Left forelimb (tissue), 1 donor: ENCODE data around the gene SYNDIG1.

Experiments used
- DNase-seq: peaks from one replicate; pipeline ENCODE4 v3.0.0-alpha.2; 2018; ENCODE audit warnings: low spot score

The SYNDIG1 gene

DNA sequence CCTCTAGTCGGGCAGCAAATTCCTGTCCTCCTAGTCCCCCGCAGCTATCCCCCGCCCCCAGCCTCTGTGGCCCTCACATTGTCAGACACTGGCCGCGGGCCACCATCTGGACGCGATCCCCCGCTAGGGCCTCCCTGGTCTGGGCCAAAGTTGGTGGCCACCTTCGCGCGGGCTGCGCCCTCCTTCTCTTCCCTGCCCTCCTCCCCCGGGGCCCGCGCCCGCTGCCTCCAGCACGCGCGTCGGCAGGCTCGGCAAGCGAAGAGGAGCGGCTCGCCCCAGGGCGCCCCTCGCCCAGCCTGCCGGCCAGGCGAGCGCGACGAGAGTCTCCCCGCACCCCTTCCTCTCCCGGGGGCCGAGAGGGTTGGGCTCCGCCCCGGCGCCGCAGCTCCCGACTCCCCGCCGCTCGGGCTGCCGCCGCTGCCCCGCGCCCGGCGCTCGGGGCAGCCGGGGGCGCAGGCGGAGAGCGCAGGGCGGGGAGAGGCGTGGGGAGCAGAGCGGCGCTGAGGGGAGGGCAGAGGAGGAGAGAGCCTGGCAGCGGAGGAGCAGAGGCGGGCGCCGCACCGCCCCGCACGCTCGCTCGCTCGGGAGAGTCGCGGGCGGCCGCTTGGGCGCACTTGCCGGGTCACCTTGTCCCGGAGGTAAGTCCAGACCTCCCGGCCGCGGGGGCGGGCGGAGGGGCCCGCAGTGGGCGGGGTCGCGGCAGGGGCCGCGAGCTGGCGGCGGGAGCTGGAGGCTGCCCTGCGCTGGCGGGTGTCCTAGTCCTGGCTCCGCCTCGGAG, at the start of gene SYNDIG1:
Gene SYNDIG1 (plus strand): TSS at position 514 of the 778 bp plus-strand sequence. CDS start 73,469 bp downstream, outside the sequence.
- no peak for DNase-seq

DNA sequence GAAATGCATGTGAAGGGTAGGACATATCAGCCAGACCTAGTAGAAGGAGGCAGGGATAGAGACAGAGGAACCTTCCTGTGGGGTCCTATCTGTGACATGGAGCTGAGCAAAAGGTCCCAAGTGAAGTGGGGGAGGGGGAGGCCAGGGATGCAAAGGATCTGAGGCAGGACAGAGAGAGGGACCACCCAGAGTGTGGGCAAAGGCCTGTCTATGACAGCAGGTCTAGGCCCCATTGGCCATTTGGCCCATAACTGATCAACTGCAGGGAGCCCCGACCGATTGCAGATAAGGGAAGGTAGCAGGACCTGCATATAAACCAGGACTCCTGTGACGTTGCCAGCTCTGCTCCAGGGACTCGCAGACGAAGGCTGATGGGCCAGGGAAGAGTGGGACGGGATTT, 49.6 kb upstream of the SYNDIG1 start:
- DNase-seq: no peak

- DNase-seq: no peak
Observed at GRCh38 chr20:24420567-24420966, 48.9 kb upstream of the SYNDIG1 start.

DNA sequence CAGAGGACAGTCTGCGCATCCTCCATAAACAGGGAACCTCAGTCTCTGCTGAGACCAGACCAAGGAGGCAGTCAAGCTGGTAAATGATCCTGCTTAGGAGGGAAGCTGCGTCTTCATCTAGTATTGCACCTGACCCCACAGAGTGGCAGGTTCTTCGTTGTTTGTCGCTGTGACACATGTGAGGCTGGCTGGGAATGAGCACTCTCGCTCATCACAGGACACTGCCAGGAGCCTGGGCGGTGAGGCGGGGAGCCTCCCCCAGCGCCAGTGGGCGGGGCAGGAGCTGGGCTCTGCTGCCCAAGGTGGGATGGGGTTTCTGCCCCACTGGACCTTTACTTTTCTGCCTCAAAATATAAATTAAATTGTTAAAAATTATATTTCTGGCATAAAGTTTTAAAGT, 48.4 kb upstream of the SYNDIG1 start:
- DNase-seq: no peak

- no peak for DNase-seq
Observed at GRCh38 chr20:24422091-24422760, 47.2 kb upstream of the SYNDIG1 start.

GRCh38 chr20:24423390-24424313, 45.8 kb upstream of the SYNDIG1 start:
- DNase-seq: no peak

DNA sequence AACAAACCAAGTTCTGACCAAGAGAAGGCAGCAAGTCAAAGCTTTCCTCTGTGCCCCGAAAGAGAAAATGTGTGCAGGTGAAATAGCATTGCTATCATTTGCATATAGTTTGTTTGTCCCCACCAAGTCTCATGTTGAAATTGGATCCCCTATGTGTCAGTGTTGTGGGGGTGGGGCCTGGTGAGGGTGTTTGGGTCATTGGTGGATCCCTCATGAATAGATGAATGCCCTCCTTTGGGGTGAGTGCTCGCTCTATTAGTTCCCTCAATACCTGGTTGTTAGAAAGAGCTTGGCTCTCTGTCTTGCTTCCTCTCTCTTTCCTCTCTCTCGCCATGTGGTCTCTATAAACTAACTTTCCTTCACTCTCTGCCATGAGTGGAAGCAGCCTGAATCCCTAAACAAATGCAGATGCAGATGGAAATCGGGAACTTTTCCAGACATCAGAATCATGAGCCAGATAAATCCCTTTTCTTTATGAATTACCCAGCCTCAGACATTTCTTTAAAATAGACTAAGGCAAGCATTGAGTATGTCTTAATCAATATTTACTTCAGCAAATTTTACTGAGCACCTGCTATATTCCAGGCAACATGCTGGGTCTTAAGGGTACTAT, 43.8 kb upstream of the SYNDIG1 start:
- DNase-seq: no peak

DNA sequence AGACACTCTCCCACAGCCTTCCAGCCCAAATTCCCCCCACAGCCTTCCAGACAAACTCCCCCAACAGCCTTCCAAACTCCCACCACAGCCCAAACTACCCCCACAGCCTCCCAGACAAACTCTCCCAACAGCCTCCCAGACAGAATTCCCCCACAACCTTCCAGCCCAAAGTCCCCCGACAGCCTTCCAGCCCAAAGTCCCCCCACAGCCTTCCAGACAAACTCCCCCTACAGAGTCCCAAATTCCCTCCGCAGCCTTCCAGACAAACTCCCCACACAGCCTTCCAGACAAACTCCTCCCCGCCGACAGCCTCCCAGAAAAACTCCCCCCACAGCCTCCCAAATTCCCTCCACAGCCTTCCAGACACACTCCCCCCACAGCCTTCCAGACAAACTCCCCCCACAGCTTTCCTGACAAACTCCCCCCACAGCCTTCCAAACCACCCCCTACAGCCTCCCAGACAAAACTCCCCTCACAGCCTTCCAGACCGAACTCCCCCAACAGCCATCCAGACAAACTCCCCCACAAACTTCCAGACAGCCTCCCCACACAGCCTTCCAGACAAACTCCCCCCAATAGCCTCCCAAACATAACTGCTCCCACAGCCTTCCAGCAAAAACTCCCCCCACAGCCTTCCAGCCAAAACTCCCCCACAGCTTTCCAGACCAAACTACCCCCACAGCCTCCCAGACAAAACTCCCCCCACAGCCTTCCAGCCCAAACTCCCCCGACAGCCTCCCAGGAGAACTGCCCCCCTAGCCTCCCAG, 38.0 kb upstream of the SYNDIG1 start:
- peak; percentile 55 for DNase-seq

GRCh38 chr20:24432046-24432442, 37.4 kb upstream of the SYNDIG1 start:
- DNase-seq: peak; percentile 61

- peak; percentile 15 for DNase-seq
Observed at GRCh38 chr20:24436160-24436559, 33.3 kb upstream of the SYNDIG1 start.

- DNase-seq: peak; percentile 4
Observed at GRCh38 chr20:24437196-24438082, 32.0 kb upstream of the SYNDIG1 start.

DNA sequence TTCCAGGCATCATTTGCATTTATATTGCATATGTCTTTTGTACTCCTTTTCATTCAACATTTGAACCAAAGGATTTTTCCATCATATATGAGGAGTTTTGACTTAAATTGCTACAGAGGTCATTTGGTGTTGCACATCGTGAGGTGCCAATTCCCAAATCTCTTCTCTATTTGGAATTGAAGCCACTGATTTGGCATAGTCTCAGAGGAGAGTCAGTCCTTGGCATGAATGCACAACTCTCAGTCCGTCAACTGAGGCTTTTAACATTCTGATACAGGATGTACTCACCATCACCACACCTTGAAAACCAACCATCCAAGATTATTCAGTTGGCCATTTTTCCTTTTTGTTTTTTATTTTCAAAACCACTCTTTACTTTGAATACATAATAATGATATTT, 31.1 kb upstream of the SYNDIG1 start:
- no peak for DNase-seq

GRCh38 chr20:24439737-24440387, 29.6 kb upstream of the SYNDIG1 start:
- DNase-seq: peak; percentile 41

DNA sequence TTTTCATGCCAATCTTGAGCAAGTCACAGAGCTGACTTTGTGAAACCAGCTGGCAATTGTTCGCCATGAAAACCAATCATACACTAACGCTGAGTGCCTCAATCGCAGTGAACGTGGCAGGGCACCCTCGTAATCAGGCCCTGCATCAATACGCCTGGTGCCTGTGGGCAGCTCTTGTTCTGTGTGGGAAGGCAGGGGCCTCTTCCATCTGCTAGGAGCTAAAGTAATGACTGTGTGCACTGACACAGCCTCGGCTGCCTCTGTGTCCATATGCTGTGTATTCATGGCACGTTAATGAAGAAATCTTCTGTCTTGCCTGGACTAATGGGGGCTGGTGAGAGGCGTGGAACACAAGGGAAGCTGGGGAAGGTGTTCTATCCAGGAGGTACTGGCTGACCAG, 27.8 kb upstream of the SYNDIG1 start:
- peak; percentile 2 for DNase-seq

DNA sequence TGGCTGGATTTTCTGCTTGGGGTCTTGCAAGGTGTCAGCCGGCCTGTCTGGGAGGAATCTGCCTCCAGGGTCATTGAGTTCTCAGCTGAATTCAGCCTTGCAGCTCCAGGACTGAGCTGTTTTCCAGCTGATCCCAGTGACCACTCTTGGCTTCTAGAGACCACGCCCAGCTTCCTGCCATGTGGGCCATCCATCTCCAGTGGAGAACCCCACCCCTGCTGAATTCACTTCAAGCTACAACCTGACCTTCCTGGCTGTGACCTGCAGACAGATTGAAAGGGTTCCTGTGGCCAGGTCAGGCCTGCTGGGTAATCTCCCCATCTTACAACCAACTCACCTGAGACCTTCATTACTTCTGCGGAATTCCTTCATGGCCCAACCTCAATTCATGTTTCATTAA, 26.5 kb upstream of the SYNDIG1 start:
- peak; percentile 31 for DNase-seq

GRCh38 chr20:24443436-24443835, 26.0 kb upstream of the SYNDIG1 start:
- peak; percentile 30 for DNase-seq

- DNase-seq: peak; percentile 47
Observed at GRCh38 chr20:24444526-24445190, 24.8 kb upstream of the SYNDIG1 start.

GRCh38 chr20:24445510-24446170, 23.8 kb upstream of the SYNDIG1 start:
- peak; percentile 46 for DNase-seq
